HepG2 (cell line): ENCODE measurements around the gene MYOM1. TPM values are rescaled to one million over a fixed set of nuclear protein-coding genes. Genes with fewer than 3 reads are reported as not detected.

Experiments used
- ATAC-seq: fragments of 200-7000 bp; cut with Tn5 transposase; 3 replicates; pipeline ENCODE4 v1.9.1; 2020; ENCODE audit warnings: mild to moderate bottlenecking, moderate library complexity
- BruUV-seq: library from RNA; stranded (reverse); fragments of 400-500 nt; replicated peaks from 2 replicates; lab custom pipeline; 2021; lab: Mats Ljungman, UMichigan
- CTCF ChIA-PET: fragments of 300-600 bp; formaldehyde crosslinking; extraction: SDS; loops from one replicate; lab custom pipeline; 2021; ENCODE audit warnings: low total read pairs, inconsistent platforms, low intra/inter-chr PET ratio; lab: Yijun Ruan, JAX
- POLR2A ChIA-PET: fragments of 350-600 bp; sonication (Branson Sonifier 250); formaldehyde crosslinking; loops from one replicate; lab custom pipeline; 2020; ENCODE audit warnings: antibody characterized with exemption, inconsistent platforms; lab: Yijun Ruan, JAX
- DNase-seq: peaks from one replicate; pipeline ENCODE4 v3.0.0-alpha.2; 2015; ENCODE audit warnings: low spot score
- FAIRE-seq: peaks from 3 replicates; lab custom pipeline; 2011; peaks lifted over from hg19 to GRCh38; lab: Jason Lieb, UNC
- H2AFZ ChIP-seq: one replicate; pipeline ENCODE4 v1.6.1; 2011; ENCODE audit warnings: low read length, inconsistent platforms
- H3K27ac ChIP-seq: fragments of 300-600 bp; 3 replicates; pipeline ENCODE4 v1.8.0; 2011; ENCODE audit warnings: mixed run types, mild to moderate bottlenecking, mixed read lengths, low read length, inconsistent platforms; ENCODE audit not compliant: insufficient read depth; ENCODE audit errors: extremely low read length
- H3K27me3 ChIP-seq, 2 experiments: fragments of 200-600 bp in 1 of 2; 2 replicates in 1 of 2; 3 replicates in 1 of 2; pipeline versions ENCODE4 v1.6.0 to v1.8.0; 2011; ENCODE audit warnings: low read length in 2 of 2, mild to moderate bottlenecking in 2 of 2, moderate library complexity in 2 of 2, inconsistent platforms in 1 of 2; ENCODE audit not compliant: insufficient read depth in 2 of 2, control insufficient read depth in 1 of 2
- H3K36me3 ChIP-seq, 2 experiments: fragments of 200-600 bp in 1 of 2; replicated peaks in 1 of 2; 2 replicates in 1 of 2; 3 replicates in 1 of 2; pipeline versions ENCODE4 v1.5.1 to v1.8.0; 2011; ENCODE audit warnings: low read length in 2 of 2, inconsistent platforms in 1 of 2; ENCODE audit not compliant: insufficient read depth in 2 of 2, control insufficient read depth in 1 of 2
- H3K4me1 ChIP-seq: 2 replicates; pipeline ENCODE4 v1.5.1; 2012; ENCODE audit warnings: low read length, inconsistent platforms; ENCODE audit not compliant: insufficient read depth
- H3K4me2 ChIP-seq: 2 replicates; pipeline ENCODE4 v1.6.0; 2011; ENCODE audit warnings: low read depth, low read length, inconsistent platforms
- H3K4me3 ChIP-seq, 3 experiments: fragments of 200-600 bp in 1 of 3; sonication (generic), shearing (Covaris generic) in 1 of 3; replicated peaks in 1 of 3; 2 replicates each; pipeline ENCODE4 v1.5.1; 2011 to 2016; ENCODE audit warnings: low read length in 3 of 3, inconsistent platforms in 2 of 3, low read depth in 2 of 3, mild to moderate bottlenecking in 2 of 3, control low read depth in 1 of 3, mixed read lengths in 1 of 3; ENCODE audit not compliant: insufficient read depth in 1 of 3
- H3K79me2 ChIP-seq: one replicate; pipeline ENCODE4 v1.6.1; 2011; ENCODE audit warnings: low read length, inconsistent platforms; ENCODE audit not compliant: insufficient read depth
- H3K9ac ChIP-seq: 2 replicates; pipeline ENCODE4 v1.6.0; 2011; ENCODE audit warnings: mild to moderate bottlenecking, low read depth, low read length, inconsistent platforms; ENCODE audit not compliant: insufficient read depth
- H3K9me3 ChIP-seq: 2 replicates; pipeline ENCODE4 v1.5.1; 2012; ENCODE audit warnings: mild to moderate bottlenecking, low read length
- H4K20me1 ChIP-seq: 2 replicates; pipeline ENCODE4 v1.6.0; 2011; ENCODE audit warnings: inconsistent platforms, mild to moderate bottlenecking, low read length, moderate library complexity; ENCODE audit not compliant: insufficient read depth
- ADNP ChIP-seq: sonication (generic); formaldehyde crosslinking; IDR thresholded peaks from 2 replicates; pipeline ENCODE4 v1.4.0; 2020; ENCODE audit warnings: missing genetic modification reagents
- ASH2L ChIP-seq: fragments of 300-600, 200-600 bp; sonication (generic); IDR thresholded peaks from 2 replicates; pipeline ENCODE4 v1.7.0; 2017; ENCODE audit warnings: low read depth, mild to moderate bottlenecking, moderate library complexity, mixed read lengths, low read length; ENCODE audit not compliant: insufficient read length
- BORCS8-MEF2B ChIP-seq: sonication (generic); formaldehyde crosslinking; IDR thresholded peaks from 2 replicates; pipeline ENCODE4 v1.8.0; 2022; ENCODE audit warnings: mild to moderate bottlenecking, missing genetic modification reagents
- CAMTA2 ChIP-seq: sonication (generic); formaldehyde crosslinking; IDR thresholded peaks from 2 replicates; pipeline ENCODE4 v1.4.0; 2020; ENCODE audit warnings: mild to moderate bottlenecking, missing genetic modification reagents, borderline replicate concordance
- CEBPG ChIP-seq: IDR thresholded peaks from 2 replicates; pipeline ENCODE4 v1.6.1; 2016
- GABPA ChIP-seq, 2 experiments: IDR thresholded peaks; 2 replicates each; pipeline ENCODE4 v1.6.1; 2011 to 2016; ENCODE audit warnings: low read depth in 2 of 2, low read length in 1 of 2, missing biosample characterization in 1 of 2, missing genetic modification characterization in 1 of 2
- HIVEP1 ChIP-seq: sonication (generic); formaldehyde crosslinking; IDR thresholded peaks from 2 replicates; pipeline ENCODE4 v1.4.0; 2020; ENCODE audit warnings: mild to moderate bottlenecking, missing genetic modification reagents
- KDM1A ChIP-seq: IDR thresholded peaks from 2 replicates; pipeline ENCODE4 v1.6.1; 2016; ENCODE audit warnings: missing compliant biosample characterization
- MTF2 ChIP-seq: sonication (generic); formaldehyde crosslinking; IDR thresholded peaks from 2 replicates; pipeline ENCODE4 v1.5.0; 2020; ENCODE audit warnings: missing genetic modification reagents, borderline replicate concordance
- NR2C2 ChIP-seq: sonication (generic); formaldehyde crosslinking; IDR thresholded peaks from 2 replicates; pipeline ENCODE4 v1.4.0; 2020; ENCODE audit warnings: missing genetic modification reagents, mild to moderate bottlenecking, moderate library complexity, borderline replicate concordance
- PHF8 ChIP-seq: sonication (generic); formaldehyde crosslinking; IDR thresholded peaks from 2 replicates; pipeline ENCODE4 v1.5.0; 2020; ENCODE audit warnings: missing genetic modification reagents
- ZBTB14 ChIP-seq: sonication (generic); formaldehyde crosslinking; IDR thresholded peaks from 2 replicates; pipeline ENCODE4 v1.4.0; 2020; ENCODE audit warnings: missing genetic modification reagents
- ZBTB25 ChIP-seq: IDR thresholded peaks from 2 replicates; pipeline ENCODE4 v1.6.1; 2018; ENCODE audit warnings: missing genetic modification reagents
- ZEB1 ChIP-seq: IDR thresholded peaks from 2 replicates; pipeline ENCODE4 v1.6.1; 2012; ENCODE audit warnings: mild to moderate bottlenecking, low read depth, inconsistent platforms; ENCODE audit not compliant: insufficient replicate concordance
- ZFP91 ChIP-seq: sonication (generic); formaldehyde crosslinking; IDR thresholded peaks from 2 replicates; pipeline ENCODE4 v1.9.0; 2022; ENCODE audit warnings: missing genetic modification reagents, mild to moderate bottlenecking, borderline replicate concordance
- ZIK1 ChIP-seq: sonication (generic); formaldehyde crosslinking; IDR thresholded peaks from 2 replicates; pipeline ENCODE4 v1.5.0; 2020; ENCODE audit warnings: mild to moderate bottlenecking, low read depth, missing genetic modification reagents, borderline replicate concordance
- ZNF775 ChIP-seq: sonication (generic); formaldehyde crosslinking; IDR thresholded peaks from 2 replicates; pipeline ENCODE4 v1.4.0; 2020; ENCODE audit warnings: missing genetic modification reagents, mild to moderate bottlenecking, moderate library complexity, borderline replicate concordance
- WGBS: methylation state at CpG from one replicate; pipeline ENCODE4 v1.1.6; 2017; ENCODE audit warnings: low lambda C conversion rate; 5-methylcytosine and 5-hydroxymethylcytosine counted together
- in situ Hi-C: cut with HindIII; loops from 2 replicates; pipeline ENCODE4 v1.10.0; 2017; ENCODE audit warnings: low pct_unique_long_range_greater_than_20kb; ENCODE audit not compliant: extremely low pct_ligation_motif_present
- intact Hi-C: fragments of 100-400 bp; cut with micrococcal nuclease; formaldehyde crosslinking; loops from one replicate; pipeline ENCODE4 v1.10.0; 2022; ENCODE audit not compliant: unreplicated experiment
- polyA plus RNA-seq, 8 experiments: library from polyadenylated mRNA; depleted of rRNA in 3 of 8; stranded (reverse) in 7 of 8; unstranded in 1 of 8; fragments of >200 nt; fragmentation: Illumina TruSeq in 4 of 8; extraction: Trizol in 4 of 8; gene quantifications; 2 replicates each; pipeline versions ENCODE4 v1.2.1 to v1.2.3, GENCODE V29; 2011 to 2016; ENCODE audit warnings: low read depth in 4 of 8, missing spikeins in 1 of 8, mixed read lengths in 1 of 8; ENCODE audit not compliant: insufficient read depth in 1 of 8
- total RNA-seq, 5 experiments: library from RNA; depleted of rRNA; stranded (reverse); fragments of >200 nt; fragmentation: Illumina TruSeq; extraction: Trizol; gene quantifications; 2 replicates each; pipeline ENCODE4 v1.2.3, GENCODE V29; 2016; ENCODE audit warnings: low read depth in 1 of 5

MYOM1 gene
- total and polyA plus RNA-seq, 2 of the 13 experiments (the other 11 are each of a cell fraction or from before 2014, with no cell fraction given) = 0.46 to 0.98 TPM

DNA sequence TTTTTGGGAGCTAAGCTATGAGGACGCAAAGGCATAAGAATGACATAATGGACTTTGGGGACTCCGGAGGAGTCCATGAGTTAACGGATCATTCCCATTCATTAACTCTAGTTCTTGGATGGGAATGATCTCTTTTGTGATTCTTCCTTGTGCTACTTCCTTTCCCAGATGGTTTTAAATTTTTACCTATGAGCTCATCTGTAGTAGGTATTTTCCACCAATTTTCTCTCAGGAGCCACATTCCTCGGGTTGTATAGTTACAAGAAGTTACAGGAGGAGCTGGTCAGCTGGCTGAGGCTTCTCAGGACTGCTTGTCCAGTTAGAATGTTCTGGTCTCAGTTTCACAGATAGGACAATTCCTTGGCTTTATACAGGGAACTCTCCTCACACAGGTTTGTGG, 164.0 kb downstream of the MYOM1 start:
- no peaks in the 10 kb centered on the region for H3K9me3 ChIP-seq
- no peak overlapping the region for H2AFZ ChIP-seq
- H3K27ac ChIP-seq = no peak overlapping the region
- WGBS = 94% methylated on average over 4 of the region's 4 CpGs
- no peak for DNase-seq
- TF ChIP-seq KDM1A (no peak), ZEB1 (no peak), GABPA (IDR thresholded peaks at IDR 0.05; ENCODE audit: low read depth, low read length) (no peak), GABPA (CRISPR knock-in tag; IDR thresholded peaks at IDR 0.05; ENCODE audit: low read depth) (no peak), ZBTB14 (CRISPR knock-in tag) (no peak), PHF8 (CRISPR knock-in tag) (no peak), ZBTB25 (no peak), CAMTA2 (CRISPR knock-in tag) (no peak), ZIK1 (CRISPR knock-in tag) (no peak), NR2C2 (CRISPR knock-in tag) (no peak), ADNP (CRISPR knock-in tag) (no peak), ZFP91 (no peak), MTF2 (no peak), ZNF775 (CRISPR knock-in tag) (no peak), HIVEP1 (CRISPR knock-in tag) (no peak), CEBPG (no peak), BORCS8-MEF2B (CRISPR knock-in tag) (no peak), ASH2L (no peak)
- H3K4me1 ChIP-seq = peaks cover 99% of the 10 kb centered on the region
- CTCF ChIA-PET = no interaction called here
- H3K9ac ChIP-seq = no peak overlapping the region
- no peak for FAIRE-seq
- intact Hi-C loops (no loop called here), in situ Hi-C loops (loop anchor here (25.0 kb wide), 1 partner anchor 406 kb away; the partner anchor contains the start of gene TGIF1)
- POLR2A ChIA-PET = interaction anchor here (1.2 kb wide), 1 partner anchor 41 kb away, joined by 3 read pairs; no protein-coding TSS in a partner anchor
- H3K4me3 ChIP-seq = no peak overlapping the region
- ATAC-seq = no peak
- no peaks in the 10 kb centered on the region for H3K36me3 ChIP-seq
- no TSS peak for BruUV-seq
- H4K20me1 ChIP-seq = no peaks in the 10 kb centered on the region
- no peak overlapping the region for H3K4me2 ChIP-seq
- no peaks in the 10 kb centered on the region for H3K27me3 ChIP-seq
- no peaks in the 10 kb centered on the region for H3K79me2 ChIP-seq
